ENCODE results near the gene UIMC1.
"Not testable (repeated sequence)": the region's sequence is repeated elsewhere in the genome, so short reads cannot be mapped to it uniquely, and the experiment has no call there.

The UIMC1 gene

DNA sequence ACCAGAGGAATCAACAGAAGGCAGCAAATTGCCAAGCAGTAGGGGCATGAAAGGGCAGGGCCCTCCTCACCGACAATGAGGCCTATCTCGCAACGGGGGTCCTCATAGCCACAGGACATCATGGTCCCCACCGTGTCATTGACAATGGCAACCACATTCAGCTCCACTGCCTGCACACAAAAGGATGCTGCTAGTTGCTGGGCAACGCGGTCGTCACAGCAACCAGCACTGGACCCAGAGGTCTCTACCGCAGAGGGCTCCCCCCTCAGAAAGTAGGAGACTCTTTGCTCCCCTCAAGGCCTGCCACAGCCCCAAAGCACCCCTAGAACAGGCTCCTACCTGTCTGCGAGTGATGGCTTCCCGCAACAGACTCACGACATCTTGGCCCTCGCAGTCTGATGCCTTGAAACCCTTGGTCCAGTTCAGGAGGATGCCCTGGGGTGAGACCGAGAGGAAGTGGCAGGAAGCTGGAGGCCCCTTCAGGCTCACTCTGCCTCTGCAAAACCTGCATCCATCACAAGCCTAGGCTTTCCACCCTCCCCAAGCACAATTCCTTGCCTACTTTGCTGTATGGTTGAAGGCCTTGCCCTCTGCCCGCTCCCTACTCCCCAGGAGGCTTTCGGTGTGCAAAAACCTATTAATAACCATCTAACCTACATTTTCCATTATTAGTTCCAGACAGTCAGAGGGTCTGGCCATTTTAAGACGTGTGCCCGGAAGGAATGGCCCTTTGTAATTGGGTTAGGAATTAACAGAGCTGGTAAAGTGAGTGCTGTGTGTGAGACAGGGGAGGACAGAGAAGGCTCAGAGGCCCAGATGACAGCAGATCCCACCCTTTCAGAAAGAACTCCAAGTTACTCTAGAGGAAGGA is 122.6 kb downstream of the UIMC1 start:
- DNase-seq (ENCODE audit: low spot score): no peak

DNA sequence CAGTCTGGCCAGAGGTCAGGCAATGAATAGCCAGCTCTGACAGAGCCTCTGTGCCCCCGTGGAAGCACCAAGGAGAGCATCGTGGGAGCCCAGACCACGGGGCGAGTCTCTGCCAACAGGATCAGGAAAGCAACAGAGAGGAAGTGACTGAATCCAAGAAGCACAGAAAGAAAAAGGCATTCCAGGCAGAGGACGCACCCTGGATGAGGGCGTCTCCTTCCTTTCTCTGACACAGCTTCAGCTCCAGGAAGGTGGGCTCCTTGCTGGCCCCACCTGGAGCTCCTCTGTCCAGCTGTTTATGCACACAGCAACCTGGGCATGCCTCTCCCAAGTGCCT is 124.0 kb downstream of the UIMC1 start:
- DNase-seq (ENCODE audit: low spot score): no peak

DNA sequence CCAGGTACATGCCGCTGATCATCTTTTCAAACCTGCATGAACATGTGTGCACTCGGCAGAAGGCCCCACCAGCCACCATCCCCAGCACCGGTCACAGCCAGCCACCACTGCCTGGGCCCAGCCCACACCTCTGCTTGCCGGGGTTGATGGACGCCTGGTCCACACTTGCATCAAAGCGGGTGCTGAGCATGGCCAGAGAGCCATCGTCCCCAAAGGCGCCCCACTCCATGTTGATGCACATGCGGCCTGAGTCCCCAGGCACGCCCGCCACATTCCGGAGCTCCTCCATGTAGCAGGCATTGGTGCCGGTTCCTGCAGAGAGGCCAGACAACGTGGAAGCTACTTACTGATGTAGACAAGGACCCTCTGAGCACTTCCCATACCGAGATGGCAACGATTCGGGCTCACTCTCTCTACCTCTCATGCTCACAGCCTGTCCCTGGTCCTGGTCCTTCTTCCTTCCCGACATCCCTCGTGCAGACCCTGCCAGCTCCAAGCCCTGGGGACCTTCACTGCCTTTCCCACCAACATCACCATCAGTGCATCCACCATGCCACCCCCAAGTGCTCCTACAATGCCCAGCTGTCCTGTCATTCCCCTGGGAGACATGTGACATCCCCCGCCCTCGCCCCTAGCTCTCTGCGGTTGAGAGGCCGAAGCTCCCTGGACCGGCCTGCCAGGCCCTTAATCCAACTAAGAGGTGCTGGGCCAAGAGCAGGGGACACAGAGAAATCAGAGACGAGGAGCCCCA is 124.6 kb downstream of the UIMC1 start:
- no peak for DNase-seq (ENCODE audit: low spot score)

DNA sequence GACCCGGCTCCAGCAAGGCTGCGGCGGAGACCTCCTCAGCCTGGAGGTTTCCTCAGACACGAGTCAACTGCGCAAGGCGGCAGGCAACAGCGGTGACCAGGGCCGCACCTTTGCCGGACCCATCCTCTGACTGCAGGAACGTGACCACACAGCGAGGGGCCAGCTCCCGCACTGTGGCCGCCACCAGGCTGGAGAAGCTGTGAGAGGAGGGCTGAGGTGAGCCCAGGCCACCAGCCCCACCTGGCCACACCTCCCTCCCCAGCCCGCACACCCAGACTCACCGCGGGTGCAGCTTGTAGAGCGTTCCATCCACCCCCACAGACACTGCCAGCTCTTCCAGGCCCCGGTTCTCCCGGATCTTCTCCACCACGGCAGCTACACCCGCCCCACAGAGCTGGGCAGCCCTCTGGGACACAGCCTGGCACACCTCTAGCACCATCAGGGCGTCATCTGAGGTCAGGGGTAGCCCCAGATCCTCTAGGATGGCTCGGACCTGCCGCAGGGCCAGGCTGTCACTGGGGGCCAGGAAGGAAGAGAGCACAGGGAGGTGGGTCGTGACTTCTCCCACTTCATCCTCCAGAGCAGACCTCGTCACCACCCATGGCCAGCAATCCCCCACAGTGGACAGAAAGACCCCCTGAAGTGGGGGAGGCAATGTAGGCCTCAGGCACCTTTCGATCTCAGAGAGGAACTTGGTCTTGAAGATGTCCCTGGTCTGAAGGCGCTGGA is 125.4 kb downstream of the UIMC1 start:
- no peak for DNase-seq (ENCODE audit: low spot score)

DNA sequence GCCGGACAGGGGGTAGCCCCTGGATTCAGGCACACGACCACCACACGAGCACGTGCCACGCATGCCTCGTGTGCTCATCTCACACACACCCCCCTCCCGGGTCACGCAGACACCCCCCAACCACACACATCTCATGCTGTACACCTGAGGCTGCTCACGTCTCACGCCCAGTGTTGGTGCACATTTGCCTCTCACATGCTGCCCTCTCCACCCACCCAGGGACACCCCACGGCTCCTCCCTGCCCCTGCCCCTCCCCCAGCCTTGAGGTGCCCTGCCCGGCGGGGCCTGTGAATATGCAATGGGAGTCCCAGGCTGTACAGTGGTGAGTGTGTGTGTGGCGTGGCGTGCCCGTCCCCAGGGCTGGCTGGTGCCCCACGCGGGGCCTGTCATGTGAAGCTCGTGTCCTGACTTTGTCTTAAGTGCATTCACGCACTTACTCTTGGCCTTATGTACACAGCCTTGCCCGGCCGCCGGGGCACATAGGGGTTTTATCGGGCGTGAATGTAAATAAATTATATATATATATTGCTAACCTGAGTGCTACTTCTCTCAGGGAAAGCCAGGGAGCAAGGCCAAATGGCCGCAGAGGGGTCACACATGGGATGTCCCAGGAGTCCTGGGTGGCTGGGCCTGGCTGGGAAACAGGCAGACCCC is 126.1 kb downstream of the UIMC1 start:
- no peak for DNase-seq (ENCODE audit: low spot score)

DNA sequence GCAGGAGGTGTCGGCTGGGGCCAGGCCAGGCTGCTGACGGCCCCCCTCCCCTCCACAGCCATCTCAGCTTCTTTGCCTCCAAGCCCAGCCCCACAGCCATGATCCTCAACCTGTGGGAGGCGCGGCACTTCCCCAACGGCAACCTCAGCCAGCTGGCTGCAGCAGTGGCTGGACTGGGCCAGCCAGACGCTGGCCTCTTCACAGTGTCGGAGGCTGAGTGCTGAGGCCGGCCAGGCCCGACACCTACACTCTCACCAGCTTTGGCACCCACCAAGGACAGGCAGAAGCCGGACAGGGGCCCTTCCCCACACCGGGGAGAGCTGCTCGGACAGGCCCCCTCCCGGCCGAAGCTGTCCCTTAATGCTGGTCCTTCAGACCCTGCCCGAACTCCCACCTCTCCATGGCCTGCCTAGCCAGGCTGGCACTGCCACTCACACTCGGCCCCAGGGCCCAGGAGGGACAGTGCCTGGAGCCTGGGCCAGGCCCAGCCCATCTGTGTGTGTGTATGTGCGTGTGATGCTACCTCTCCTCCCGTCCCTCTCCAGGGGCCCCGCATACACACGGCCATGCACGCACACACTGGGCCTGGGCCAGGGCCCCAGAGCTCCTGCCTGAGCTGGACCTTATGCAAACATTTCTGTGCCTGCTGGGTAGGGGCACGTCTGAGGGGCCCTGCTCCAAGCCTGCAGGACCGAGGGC is 126.8 kb downstream of the UIMC1 start:
- DNase-seq (ENCODE audit: low spot score): no peak

DNA sequence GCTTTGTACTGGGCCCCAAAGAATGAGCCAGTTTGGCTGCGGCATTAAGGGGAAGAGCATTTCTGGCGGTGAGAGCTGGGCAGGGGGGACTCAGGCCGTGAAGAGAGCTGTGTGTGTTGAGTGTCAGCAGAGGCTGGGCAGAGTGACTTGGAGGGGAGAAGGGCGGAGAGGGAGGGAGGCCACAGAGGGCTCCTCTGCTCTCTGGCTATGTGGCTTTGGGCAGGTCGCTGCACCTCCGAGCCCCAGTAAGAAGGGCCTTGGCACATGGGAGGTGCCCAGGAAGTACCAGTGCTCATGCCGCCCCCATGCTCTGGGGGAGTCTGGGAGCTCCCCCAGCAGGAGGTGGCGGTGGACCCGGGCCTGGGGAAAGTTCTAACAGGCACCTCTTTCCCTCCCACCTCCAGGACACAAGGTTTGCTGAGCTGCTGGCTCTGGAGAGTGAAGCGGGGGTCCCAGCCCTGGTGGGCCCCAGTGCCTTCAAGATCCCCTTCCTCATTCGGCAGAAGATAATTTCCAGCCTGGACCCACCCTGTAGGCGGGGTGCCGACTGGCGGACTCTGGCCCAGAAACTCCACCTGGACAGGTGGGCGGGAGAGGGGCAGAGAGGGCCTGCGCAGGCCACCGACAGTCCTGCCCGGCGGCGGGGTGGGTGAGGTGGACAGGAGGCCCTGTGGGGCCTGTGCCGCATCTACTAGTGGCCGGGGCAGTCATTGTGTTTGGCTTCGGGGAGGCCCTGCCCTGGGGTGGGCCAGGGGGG is 127.5 kb downstream of the UIMC1 start:
- DNase-seq (ENCODE audit: low spot score): no peak

DNA sequence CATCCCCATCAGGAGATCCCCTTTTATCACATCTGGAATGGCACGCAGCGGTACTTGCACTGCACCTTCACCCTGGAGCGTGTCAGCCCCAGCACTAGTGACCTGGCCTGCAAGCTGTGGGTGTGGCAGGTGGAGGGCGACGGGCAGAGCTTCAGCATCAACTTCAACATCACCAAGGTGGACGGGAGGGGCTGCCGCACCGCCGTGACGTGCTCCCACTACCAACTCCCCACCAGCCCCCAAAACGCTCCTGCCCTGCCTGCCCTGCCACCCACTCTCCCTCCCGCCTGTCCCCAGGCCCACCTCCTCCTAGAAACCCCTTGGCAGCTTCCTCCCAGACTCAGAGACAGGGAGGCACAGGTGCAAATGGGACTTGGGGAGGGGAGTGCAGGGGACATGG is 128.1 kb downstream of the UIMC1 start:
- DNase-seq (ENCODE audit: low spot score): no peak

DNA sequence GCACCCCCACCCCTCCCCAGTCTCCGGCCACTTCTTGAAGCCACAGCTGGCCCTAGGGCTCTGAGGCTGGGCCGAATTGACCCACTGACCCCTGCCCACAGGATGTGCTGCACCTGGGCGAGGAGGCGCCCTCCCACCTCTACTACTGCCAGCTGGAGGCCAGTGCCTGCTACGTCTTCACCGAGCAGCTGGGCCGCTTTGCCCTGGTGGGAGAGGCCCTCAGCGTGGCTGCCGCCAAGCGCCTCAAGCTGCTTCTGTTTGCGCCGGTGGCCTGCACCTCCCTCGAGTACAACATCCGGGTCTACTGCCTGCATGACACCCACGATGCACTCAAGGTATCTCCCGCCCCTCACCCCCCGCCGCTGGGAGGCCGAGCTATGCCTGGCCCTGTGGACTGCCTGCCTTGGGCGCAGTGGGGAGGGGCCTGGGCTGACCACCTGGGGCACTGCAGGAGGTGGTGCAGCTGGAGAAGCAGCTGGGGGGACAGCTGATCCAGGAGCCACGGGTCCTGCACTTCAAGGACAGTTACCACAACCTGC is 128.7 kb downstream of the UIMC1 start:
- DNase-seq (ENCODE audit: low spot score): no peak

DNA sequence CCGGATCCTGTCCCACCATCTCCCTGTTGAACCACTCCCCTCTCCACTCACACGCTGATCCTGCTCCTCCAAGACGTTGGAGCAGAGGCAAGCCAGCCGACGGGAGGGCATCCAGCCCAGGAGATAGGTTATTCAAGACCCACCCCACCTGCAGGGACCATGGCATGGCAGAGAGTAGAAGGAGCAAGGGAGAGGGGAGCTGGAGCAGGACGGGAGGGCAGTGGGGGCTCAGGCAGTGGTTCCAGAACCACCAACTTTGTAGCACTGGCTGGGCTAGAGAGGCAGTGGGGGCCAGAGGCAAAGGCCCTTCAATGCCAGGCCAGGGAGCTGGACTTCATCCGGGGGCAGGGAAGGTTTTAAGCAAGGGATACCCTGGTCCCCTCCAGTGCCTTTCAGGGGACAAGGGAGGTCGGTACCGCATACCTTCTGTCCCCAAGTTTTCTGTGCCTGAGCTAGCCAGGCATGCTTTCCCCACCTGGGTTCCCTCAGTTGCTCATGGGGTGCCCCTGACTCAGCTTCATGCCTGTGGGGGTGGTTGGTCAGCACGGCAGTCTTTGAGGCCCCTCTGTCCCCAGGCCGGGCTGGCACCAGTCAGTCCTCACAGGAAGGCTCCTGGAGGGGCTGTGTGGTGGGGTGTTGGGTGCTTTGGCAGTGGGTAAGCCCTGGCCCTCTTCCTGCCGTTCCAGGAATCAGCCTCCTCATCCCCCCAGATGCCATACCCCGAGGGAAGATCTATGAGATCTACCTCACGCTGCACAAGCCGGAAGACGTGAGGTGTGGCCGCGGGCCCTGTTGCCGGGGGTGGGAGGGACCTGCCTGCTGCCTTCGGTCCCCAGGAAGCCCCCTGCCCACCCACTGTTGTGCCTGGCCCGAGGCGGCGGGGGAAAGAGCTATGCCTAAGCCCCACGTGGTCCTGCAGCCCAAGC is 129.8 kb downstream of the UIMC1 start:
- no peak for DNase-seq (ENCODE audit: low spot score)

DNA sequence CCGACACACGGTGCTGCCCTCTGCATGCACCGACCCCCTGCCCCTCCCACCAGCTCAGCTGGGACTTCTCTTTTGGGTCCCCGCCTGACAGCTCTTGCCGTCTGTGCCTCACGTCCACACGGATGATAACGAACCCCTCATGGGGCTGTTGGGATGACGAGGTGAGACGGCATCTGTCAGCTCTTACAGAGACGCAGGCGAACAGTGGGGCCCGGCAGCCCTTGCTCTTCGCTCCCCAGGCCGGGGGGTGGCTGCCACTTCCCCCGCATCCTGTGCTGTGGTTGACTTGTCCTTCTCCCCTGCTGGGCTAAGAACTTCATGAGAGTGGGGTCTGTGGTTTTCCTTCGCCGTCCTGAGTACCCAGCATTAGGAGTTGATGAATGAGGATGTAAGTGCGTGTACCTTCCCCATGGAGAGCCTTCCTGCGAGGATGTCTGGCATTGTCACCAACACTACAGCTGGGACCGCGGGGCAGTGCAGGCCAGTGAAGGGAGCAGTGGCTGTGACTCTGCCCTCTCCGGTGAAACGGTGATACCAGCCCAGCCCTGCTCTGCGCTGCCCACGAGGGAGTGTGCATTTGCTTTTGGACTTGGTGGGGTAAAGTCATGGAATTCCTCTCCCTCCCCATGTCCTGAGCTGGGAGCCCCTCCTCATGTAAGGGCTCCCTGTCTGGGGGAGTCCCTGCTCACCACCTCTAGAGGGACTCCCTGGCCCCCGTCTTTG is 130.6 kb downstream of the UIMC1 start:
- DNase-seq (ENCODE audit: low spot score): no peak

DNA sequence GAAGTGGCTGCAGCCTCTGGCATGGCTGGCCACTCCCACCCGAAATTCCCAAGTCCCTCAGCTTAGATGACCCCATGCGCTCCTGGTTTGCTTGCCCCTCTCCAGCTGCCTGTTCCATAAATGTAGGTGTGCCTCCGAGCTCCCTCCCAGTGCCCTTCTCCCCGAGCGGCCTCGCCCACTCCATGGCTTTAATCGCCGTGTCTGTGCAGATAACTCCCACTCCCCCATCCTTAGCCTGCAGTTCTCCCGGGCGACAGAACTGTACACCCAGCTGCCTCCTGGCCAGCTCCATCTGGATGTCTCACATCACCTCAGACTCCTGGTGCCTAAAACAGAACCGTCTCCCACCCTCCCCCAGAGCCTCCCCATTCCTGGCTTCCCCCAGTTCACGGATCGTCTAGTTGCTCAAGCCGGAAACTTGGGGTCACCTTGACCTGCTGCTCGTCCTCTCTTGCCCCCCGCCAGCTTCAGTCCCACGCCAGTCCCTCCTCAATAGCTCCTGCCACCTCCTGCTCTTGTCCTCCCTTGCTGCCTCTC is 131.5 kb downstream of the UIMC1 start:
- DNase-seq (ENCODE audit: low spot score): no peak

DNA sequence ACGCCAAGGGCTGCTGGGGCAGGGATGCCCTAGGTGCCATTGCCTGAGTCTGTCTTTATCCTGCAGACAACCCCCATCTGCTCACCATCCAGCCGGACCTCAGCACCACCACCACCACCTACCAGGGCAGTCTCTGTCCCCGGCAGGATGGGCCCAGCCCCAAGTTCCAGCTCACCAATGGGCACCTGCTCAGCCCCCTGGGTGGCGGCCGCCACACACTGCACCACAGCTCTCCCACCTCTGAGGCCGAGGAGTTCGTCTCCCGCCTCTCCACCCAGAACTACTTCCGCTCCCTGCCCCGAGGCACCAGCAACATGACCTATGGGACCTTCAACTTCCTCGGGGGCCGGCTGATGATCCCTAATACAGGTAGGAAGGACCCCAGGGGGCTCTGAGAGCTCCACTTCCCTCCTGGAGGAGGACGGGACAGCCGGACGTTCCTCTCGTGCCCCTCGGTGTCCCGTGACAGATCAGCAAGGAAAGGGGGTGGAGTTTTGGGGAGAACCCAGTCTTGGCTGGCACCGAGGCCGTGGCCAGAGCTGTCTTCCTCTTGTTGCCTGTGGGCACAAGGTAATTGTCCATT is 132.3 kb downstream of the UIMC1 start:
- no peak for DNase-seq (ENCODE audit: low spot score)

DNA sequence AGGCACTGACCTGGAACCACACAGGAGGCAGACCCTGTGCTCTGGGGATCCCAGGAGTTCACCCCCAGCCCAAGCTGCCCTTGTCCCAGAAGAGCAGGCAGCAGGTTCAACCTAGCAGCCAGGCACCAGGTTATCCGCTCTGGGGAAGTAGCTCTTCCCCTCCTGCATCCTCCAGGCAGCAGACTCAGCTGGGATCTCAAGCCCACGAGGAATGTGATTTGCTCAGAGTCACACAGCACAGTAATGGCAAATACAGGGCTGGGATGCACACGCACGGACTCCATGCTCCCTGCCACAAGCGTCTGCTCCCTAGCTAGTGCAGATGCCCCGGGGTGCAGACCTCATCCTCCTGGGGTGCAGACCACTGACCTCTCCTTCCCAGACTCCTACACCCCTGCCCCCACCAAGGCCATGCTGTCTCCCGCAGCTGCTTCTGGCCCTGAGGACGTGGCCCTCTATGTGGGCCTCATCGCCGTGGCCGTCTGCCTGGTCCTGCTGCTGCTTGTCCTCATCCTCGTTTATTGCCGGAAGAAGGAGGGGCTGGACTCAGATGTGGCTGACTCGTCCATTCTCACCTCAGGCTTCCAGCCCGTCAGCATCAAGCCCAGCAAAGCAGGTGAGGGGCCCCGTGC is 132.9 kb downstream of the UIMC1 start:
- DNase-seq (ENCODE audit: low spot score): no peak

DNA sequence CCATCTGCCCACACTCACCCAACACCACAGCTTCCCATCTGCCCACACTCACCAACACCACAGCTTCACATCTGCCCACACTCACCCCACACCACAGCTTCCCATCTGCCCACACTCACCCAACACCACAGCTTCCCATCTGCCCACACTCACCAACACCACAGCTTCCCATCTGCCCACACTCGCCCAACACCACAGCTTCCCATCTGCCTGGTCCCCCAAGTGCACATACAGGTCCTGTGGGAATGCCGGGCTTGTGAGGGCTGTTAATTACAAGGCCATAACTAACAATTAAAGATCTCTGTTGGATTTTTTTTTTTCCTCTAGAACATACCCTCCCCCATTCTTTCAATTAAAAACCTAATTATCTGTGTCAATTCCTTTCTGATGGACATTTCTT is 133.6 kb downstream of the UIMC1 start:
- not testable (repeated sequence) for DNase-seq (ENCODE audit: low spot score)

DNA sequence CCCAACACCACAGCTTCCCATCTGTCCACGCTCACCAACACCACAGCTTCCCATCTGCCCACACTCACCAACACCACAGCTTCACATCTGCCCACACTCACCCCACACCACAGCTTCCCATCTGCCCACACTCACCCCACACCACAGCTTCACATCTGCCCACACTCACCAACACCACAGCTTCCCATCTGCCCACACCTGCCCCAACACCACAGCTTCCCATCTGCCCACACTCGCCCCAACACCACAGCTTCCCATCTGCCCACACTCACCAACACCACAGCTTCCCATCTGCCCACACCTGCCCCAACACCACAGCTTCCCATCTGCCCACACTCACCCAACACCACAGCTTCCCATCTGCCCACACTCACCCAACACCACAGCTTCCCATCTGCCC is 134.0 kb downstream of the UIMC1 start:
- not testable (repeated sequence) for DNase-seq (ENCODE audit: low spot score)

DNA sequence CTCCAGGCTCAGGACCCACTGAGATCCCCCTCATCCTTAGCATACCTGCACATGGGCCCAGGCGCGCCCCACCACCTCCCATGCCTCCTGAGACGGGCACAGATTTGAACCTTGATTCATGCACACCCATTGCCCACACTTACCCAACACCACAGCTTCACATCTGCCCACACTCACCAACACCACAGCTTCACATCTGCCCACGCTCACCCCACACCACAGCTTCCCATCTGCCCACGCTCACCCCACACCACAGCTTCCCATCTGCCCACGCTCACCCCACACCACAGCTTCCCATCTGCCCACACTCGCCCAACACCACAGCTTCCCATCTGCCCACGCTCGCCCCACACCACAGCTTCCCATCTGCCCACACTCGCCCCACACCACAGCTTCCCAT is 135.9 kb downstream of the UIMC1 start:
- not testable (repeated sequence) for DNase-seq (ENCODE audit: low spot score)

DNA sequence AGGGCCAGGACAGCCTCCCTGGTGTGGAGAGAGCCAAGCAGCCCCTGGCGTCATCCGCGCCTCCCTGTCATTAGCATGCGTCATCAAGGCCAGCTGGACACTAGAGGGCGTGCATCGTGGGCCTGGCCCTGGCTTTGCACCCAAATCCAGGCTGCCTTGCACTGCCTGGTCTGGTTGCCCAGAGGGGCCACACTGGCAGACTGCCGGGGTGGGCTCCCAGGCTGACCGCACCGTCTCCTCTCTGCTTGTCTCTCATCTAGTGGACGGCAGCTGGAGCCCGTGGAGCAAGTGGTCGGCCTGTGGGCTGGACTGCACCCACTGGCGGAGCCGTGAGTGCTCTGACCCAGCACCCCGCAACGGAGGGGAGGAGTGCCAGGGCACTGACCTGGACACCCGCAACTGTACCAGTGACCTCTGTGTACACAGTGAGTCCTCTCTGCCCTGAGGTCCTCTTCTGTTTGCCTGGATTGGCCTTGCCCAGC is 136.4 kb downstream of the UIMC1 start:
- DNase-seq (ENCODE audit: low spot score): peak; percentile 29

Measured in COLO829 (cell line).